VCaP (cell line): ENCODE results near the gene NDUFS7.
"Not testable (repeated sequence)": the region's sequence is repeated elsewhere in the genome, so short reads cannot be mapped to it uniquely, and the experiment has no call there.

Experiments used
- H3K27ac ChIP-seq: fragments of 450-650 bp; 2 replicates; pipeline ENCODE4 v1.5.1; 2017
- TF ChIP-seq, protein P1 (sequence below): fragments of 450-650 bp; conservative IDR thresholded peaks from 2 replicates; pipeline ENCODE4 v1.5.1; 2017; ENCODE audit warnings: mild to moderate bottlenecking, moderate library complexity

NDUFS7 gene

DNA sequence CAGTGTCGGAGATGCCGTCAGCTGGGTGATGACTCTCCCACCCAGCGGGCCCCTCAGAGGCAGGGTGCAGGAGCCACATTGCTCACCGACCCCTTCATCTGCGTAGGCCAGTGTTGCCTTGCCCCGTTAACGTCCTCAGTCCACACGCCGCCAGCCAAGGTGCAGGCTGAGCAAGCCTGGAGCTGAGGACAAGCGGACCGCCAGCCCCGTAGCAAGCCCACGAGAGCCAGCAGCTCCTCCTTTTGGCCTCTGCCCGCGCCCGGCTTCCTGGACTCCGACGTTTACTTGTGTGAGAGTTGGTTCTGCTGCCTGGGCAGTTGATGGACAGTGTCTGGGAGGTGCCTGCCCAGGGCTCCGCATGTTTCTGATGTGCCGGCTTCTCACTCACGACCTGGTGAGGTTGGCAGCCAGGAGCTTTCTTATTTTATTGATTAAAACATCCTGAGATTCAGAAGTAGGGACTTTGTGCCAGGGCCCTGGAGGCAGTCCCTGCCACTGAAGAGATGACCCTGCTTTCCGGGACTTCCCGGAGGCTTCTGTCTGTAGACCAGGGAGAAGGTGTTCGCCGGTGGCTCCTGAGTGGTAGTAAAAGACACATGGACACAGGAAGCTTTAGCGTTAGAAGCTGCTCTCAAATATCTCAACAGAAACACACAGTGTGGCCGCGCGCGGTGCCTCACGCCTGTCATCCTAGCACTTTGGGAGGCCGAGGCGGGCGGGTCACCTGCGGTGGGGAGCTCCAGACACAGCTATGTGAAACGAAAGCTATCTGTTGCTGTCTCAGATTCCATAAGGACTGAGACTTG, 29.5 kb downstream of the NDUFS7 start:
- TF ChIP-seq, protein P1, sequence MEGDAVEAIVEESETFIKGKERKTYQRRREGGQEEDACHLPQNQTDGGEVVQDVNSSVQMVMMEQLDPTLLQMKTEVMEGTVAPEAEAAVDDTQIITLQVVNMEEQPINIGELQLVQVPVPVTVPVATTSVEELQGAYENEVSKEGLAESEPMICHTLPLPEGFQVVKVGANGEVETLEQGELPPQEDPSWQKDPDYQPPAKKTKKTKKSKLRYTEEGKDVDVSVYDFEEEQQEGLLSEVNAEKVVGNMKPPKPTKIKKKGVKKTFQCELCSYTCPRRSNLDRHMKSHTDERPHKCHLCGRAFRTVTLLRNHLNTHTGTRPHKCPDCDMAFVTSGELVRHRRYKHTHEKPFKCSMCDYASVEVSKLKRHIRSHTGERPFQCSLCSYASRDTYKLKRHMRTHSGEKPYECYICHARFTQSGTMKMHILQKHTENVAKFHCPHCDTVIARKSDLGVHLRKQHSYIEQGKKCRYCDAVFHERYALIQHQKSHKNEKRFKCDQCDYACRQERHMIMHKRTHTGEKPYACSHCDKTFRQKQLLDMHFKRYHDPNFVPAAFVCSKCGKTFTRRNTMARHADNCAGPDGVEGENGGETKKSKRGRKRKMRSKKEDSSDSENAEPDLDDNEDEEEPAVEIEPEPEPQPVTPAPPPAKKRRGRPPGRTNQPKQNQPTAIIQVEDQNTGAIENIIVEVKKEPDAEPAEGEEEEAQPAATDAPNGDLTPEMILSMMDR, result no peak

DNA sequence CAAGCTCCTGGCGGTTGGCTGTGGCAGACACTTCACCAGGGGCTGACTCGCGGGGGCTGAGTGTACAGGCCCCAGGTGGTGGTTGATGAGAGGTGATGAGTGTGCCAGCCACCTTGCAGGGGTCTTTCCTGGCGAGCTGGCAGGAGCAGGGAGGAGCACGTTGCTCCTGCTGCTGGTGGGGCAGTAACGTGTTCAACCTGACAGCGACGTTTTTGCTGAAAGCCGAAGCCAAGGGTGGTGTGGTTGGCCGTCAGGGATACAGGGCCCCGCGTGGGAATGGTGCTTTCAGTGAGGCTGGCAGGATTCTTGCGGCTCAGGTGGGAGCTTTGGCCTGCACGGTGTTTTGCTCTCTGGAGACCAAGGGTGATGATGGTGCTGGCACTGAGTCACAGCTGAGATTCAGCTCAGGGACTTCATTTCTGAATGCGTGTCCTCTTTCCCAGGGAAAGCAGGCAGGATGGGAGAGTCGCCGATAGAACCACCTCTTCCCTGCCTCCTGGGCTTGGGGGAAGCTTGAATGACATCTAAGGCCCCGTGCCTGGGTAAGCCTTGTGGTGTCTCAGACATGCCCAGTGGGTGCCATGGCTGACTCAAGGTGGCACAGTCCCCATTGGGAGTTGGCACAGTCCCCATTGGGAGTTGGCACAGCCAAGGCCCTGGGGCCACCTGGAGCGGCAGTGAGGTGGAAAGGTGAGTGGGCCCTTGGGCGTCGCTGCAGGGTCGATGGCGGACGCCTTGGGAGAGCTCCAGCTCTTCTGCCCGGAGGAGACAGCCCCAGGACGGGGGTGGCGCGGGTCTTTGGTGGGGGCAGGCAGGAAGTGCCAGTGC, 32.5 kb downstream of the NDUFS7 start:
- peak overlapping the region; percentile 83 for H3K27ac ChIP-seq
- TF ChIP-seq, protein P1, result no peak

More for the DNA sequence above, 29.5 kb downstream of the NDUFS7 start:
- H3K27ac ChIP-seq, result peak overlapping the region; percentile 83

DNA sequence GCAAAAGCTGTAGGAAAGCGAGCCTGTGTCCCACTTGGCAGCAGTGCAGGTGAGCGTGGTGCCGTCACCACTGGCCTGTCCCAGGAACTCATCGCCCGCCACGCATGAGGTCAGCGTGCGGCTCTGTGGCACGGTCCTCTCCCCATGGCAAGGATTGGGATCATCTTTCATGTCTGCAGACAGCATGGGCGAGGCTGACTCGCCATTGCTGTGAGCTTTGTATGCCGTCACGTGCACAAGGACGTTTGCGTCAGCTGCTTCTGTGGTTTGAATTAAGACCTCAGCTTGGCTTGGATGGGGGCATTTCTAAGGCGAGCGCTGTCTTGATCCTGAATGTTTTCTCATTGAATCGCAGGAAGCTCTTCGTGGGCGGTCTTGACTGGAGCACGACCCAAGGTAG, 33.4 kb downstream of the NDUFS7 start:
- TF ChIP-seq, protein P1, result no peak
- H3K27ac ChIP-seq, result peak overlapping the region; percentile 83

DNA sequence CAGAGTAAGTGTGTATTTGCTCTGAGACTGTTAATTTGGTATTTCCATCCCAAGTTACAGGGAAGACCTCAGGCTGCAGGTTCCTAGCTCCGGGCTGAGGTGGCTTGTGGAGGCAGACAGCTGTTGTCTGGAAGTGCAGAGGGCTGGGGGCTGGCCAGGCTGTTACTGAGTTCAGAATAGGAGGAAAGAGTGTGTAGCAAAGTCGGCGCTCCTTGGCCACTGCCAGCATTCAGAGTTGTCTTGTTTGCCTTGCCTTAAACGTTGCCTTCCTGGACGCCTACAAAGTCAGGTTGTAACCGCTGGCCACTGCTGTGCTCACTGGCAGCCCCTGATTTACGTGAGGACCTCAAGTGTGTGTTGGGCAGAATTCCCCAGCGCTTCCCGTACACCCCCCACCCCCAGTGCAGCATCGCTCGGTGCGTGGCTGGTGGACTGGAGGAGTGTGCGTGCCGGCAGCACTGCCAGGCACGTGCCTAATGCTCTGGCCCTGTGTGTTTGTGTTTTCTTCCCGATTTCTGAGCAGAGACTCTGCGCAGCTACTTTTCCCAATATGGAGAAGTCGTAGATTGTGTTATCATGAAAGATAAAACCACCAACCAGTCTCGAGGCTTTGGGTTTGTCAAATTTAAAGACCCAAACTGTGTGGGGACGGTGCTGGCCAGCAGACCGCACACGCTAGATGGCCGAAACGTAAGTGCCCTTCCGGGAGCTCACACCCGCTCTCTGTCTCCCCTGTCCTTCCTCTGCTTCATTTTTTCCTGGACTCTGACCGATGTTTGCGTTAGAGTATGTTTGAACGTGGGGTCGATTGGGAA, 34.2 kb downstream of the NDUFS7 start:
- TF ChIP-seq, protein P1, result no peak
- H3K27ac ChIP-seq, result peak overlapping the region; percentile 83

DNA sequence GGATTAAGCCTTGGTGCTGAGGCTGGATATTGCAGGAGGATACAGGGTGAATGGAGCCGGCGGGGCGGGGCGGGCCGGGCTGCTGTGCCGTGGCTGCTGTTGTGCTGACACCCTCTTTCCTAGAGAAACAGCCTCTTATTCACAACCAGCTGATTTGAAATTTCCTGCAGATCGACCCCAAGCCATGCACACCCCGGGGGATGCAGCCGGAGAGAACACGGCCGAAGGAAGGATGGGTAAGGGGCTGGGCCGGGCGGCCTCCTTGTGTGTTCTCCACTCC, 34.7 kb downstream of the NDUFS7 start:
- TF ChIP-seq, protein P1, result no peak

DNA sequence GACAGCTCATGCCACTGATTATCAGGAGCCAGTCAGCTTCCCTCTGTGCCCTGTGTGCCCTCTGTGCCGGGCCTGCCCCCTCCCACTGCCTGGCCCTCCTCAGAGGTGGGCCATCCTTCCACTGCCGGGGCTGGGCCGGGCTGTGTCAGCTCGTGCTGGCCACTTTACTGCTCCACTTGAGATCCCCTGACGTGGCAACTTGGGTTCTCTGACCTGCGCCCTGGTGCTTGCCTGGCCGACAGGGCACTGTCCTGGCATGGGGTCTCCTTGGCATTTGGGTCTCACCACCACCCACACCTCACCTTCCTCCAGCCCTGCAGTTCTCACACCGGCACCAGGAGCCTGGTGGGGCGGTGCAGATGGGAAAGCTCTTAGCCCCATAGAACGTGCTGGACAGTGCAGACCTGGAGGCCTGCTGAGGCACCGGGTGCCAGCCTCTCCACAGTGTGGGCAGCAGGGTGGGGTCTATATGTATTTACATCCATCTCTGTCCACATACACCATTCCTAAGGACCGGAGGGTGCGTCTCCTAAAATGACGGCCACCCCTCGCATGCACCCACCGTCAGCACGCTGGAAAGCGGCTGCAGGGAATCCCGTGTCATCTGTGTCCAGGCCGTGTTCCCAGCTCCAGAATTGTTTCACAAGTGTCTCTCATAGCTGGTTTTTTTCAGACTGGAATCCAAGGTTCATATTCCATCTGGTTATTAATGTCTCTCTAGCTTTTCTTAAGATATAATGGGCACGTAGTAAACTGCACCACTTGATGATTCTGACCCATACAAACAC, 35.4 kb downstream of the NDUFS7 start:
- peak overlapping the region; percentile 83; the same call in 1 of the 2 replicates for H3K27ac ChIP-seq
- TF ChIP-seq, protein P1, result no peak

More for the DNA sequence above, 34.7 kb downstream of the NDUFS7 start:
- H3K27ac ChIP-seq, result peak overlapping the region; percentile 83

DNA sequence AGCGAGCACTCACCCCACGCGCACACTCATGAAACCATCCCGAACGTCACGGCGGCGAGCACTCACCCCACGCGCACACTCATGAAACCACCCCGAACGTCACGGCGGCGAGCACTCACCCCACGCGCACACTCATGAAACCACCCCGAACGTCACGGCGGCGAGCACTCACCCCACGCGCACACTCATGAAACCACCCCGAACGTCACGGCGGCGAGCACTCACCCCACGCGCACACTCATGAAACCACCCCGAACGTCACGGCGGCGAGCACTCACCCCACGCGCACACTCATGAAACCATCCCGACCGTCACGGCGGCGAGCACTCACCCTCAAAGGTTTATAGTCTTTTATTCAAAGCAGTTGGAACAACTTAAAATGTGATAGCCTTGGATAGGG, 36.4 kb downstream of the NDUFS7 start:
- not testable (repeated sequence) for H3K27ac ChIP-seq
